Uterus (tissue), 4 donors: ENCODE data around the gene DNAJB2. TPM values are rescaled to one million over a fixed set of nuclear protein-coding genes. Genes with fewer than 3 reads are reported as not detected.

Experiments used
- DNase-seq, 2 donors: peaks; one replicate each; pipeline ENCODE4 v3.0.0-alpha.2; 2019 to 2020
- H3K27ac ChIP-seq, 2 donors: fragments of 200-600 bp; sonication (generic); 1 replicate in 1 of 2; 2 replicates in 1 of 2; pipeline ENCODE4 v1.5.1; 2016 to 2018
- H3K27me3 ChIP-seq, 2 donors: fragments of 200-600 bp; sonication (generic); one replicate each; pipeline ENCODE4 v1.5.1; 2018 to 2019; ENCODE audit warnings: control low read depth in 1 of 2
- H3K36me3 ChIP-seq, 2 donors: fragments of 200-600 bp; sonication (generic); one replicate each; pipeline ENCODE4 v1.5.1; 2019; ENCODE audit warnings: control low read depth in 1 of 2
- H3K4me1 ChIP-seq, 2 donors: fragments of 200-600 bp; sonication (generic); one replicate each; pipeline ENCODE4 v1.5.1; 2018 to 2019; ENCODE audit warnings: control low read depth in 1 of 2
- H3K4me3 ChIP-seq, 2 donors: fragments of 200-600 bp; sonication (generic); 1 replicate in 1 of 2; 2 replicates in 1 of 2; pipeline ENCODE4 v1.5.1; 2018 to 2019; ENCODE audit warnings: mild to moderate bottlenecking in 1 of 2
- H3K9me3 ChIP-seq, 2 donors: fragments of 200-600 bp; sonication (generic); one replicate each; pipeline ENCODE4 v1.5.1; 2019; ENCODE audit warnings: control low read depth in 1 of 2
- CTCF ChIP-seq, 4 experiments: fragments of 200-600 bp in 2 of 4; fragments of 450-650 bp in 2 of 4; sonication (generic) in 2 of 4; IDR thresholded peaks; one replicate each; pipeline ENCODE4 v1.5.1; 2016 to 2019; ENCODE audit warnings: antibody characterized with exemption in 4 of 4, mild to moderate bottlenecking in 2 of 4, moderate library complexity in 1 of 4
- POLR2A ChIP-seq, 2 donors: fragments of 450-650 bp; IDR thresholded peaks; one replicate each; pipeline ENCODE4 v1.6.1; 2016; ENCODE audit warnings: antibody characterized with exemption in 2 of 2, mild to moderate bottlenecking in 1 of 2, moderate library complexity in 1 of 2
- intact Hi-C: fragments of 100-400 bp; cut with DNase I; formaldehyde crosslinking; loops from one replicate; pipeline ENCODE4 v1.15.1; 2023; ENCODE audit warnings: low total_unique reads
- total RNA-seq, 4 donors: library from RNA; depleted of rRNA in 3 of 4; stranded (reverse); fragments of >200 nt in 3 of 4; gene quantifications; one replicate each; pipeline versions ENCODE4 v1.1.0 to v1.2.4, GENCODE V29; 2014 to 2023
- donor health status: DM: yes; HTN: yes; CAD: no.

The DNAJB2 gene
- total RNA-seq, 4 donors from 2014 or later = 32.1 to 92.1 (median 69.1) TPM

- TF ChIP-seq CTCF (IDR thresholded peaks at IDR 0.05) (no peak), POLR2A (IDR thresholded peaks at IDR 0.05) (no peak)
- Histone ChIP-seq H3K9me3 (no peaks in the 10 kb centered on the region), H3K4me1 (no peaks in the 10 kb centered on the region), H3K4me3 (no peak overlapping the region), H3K36me3 (no peaks in the 10 kb centered on the region), H3K27ac (no peak overlapping the region), H3K27me3 (no peaks in the 10 kb centered on the region)
- DNase-seq = no peak
- intact Hi-C loops = loop anchor here (5.0 kb wide), 1 partner anchor 134 kb away; the partner anchor contains the start of gene NHEJ1
These were observed 17.0 kb downstream of the DNAJB2 start for GRCh38 chr2:219296142-219296541.

- TF ChIP-seq CTCF (IDR thresholded peaks at IDR 0.05) (no peak), POLR2A (IDR thresholded peaks at IDR 0.05) (no peak)
- Histone ChIP-seq H3K9me3 (no peaks in the 10 kb centered on the region), H3K27me3 (no peaks in the 10 kb centered on the region), H3K27ac (no peak overlapping the region), H3K4me1 (no peaks in the 10 kb centered on the region), H3K4me3 (no peak overlapping the region), H3K36me3 (no peaks in the 10 kb centered on the region)
- DNase-seq = no peak
- intact Hi-C loops = loop anchor here (5.0 kb wide), 1 partner anchor 135 kb away; the partner anchor contains the start of gene NHEJ1
These were observed 17.6 kb downstream of the DNAJB2 start for GRCh38 chr2:219296631-219297391.

GRCh38 chr2:219297766-219298456, 18.7 kb downstream of the DNAJB2 start:
- Histone ChIP-seq H3K4me1 (no peaks in the 10 kb centered on the region), H3K27me3 (no peaks in the 10 kb centered on the region), H3K27ac (no peak overlapping the region), H3K9me3 (no peaks in the 10 kb centered on the region), H3K36me3 (no peaks in the 10 kb centered on the region), H3K4me3 (no peak overlapping the region)
- intact Hi-C loops = loop anchor here (5.0 kb wide), 1 partner anchor 136 kb away; the partner anchor contains the start of gene NHEJ1
- DNase-seq = no peak
- TF ChIP-seq POLR2A (IDR thresholded peaks at IDR 0.05) = no peak
- no peak for TF ChIP-seq CTCF (IDR thresholded peaks at IDR 0.05)

GRCh38 chr2:219298759-219299371, 19.7 kb downstream of the DNAJB2 start:
- intact Hi-C loops = loop anchor here (5.0 kb wide), 1 partner anchor 137 kb away; the partner anchor contains the start of gene NHEJ1
- Histone ChIP-seq H3K27me3 (no peaks in the 10 kb centered on the region), H3K27ac (no peak overlapping the region), H3K36me3 (no peaks in the 10 kb centered on the region), H3K9me3 (no peaks in the 10 kb centered on the region), H3K4me3 (no peak overlapping the region), H3K4me1 (no peaks in the 10 kb centered on the region)
- DNase-seq = peak; percentile 87 to 89
- TF ChIP-seq CTCF (IDR thresholded peaks at IDR 0.05) = peak; percentile 95 to 98 (median 96)
- no peak for TF ChIP-seq POLR2A (IDR thresholded peaks at IDR 0.05)
